ENCODE measurements around the gene SMS.

The SMS gene

GRCh38 chrX:21962361-21962760, 21.9 kb downstream of the SMS start:
- TF ChIP-seq USF1 (IDR thresholded peaks at IDR 0.05), result no peak
- no peak for TF ChIP-seq REST (IDR thresholded peaks at IDR 0.05; ENCODE audit: low read depth)
- TF ChIP-seq RAD21 (IDR thresholded peaks at IDR 0.05; ENCODE audit: low read depth), result no peak
- TF ChIP-seq CEBPB (IDR thresholded peaks at IDR 0.05), result no peak
- no peak for TF ChIP-seq TAF1 (IDR thresholded peaks at IDR 0.05; ENCODE audit: low read depth)
- no peak for TF ChIP-seq MAX (IDR thresholded peaks at IDR 0.05)
- TF ChIP-seq TCF12 (IDR thresholded peaks at IDR 0.05; ENCODE audit: low read depth), result no peak
- TF ChIP-seq TEAD4 (IDR thresholded peaks at IDR 0.05), result no peak
- no peak for TF ChIP-seq YY1 (IDR thresholded peaks at IDR 0.05; ENCODE audit: low read depth)
- TF ChIP-seq EP300 (IDR thresholded peaks at IDR 0.05; ENCODE audit: borderline replicate concordance), result no peak
- TF ChIP-seq ZBTB7A (IDR thresholded peaks at IDR 0.05; ENCODE audit: low read depth), result no peak
- TF ChIP-seq CREB1 (IDR thresholded peaks at IDR 0.05; ENCODE audit: low read depth), result no peak
- TF ChIP-seq NFIC (IDR thresholded peaks at IDR 0.05), result no peak
- TF ChIP-seq FOXM1 (IDR thresholded peaks at IDR 0.05; ENCODE audit: borderline replicate concordance, low read depth), result no peak

- no peak for TF ChIP-seq CREB1 (IDR thresholded peaks at IDR 0.05; ENCODE audit: low read depth)
- TF ChIP-seq FOXM1 (IDR thresholded peaks at IDR 0.05; ENCODE audit: borderline replicate concordance, low read depth), result no peak
- TF ChIP-seq RAD21 (IDR thresholded peaks at IDR 0.05; ENCODE audit: low read depth), result no peak
- no peak for TF ChIP-seq ZBTB7A (IDR thresholded peaks at IDR 0.05; ENCODE audit: low read depth)
- no peak for TF ChIP-seq EGR1 (IDR thresholded peaks at IDR 0.05)
- TF ChIP-seq REST (IDR thresholded peaks at IDR 0.05; ENCODE audit: low read depth), result no peak
- no peak for TF ChIP-seq CEBPB (IDR thresholded peaks at IDR 0.05)
- TF ChIP-seq NFIC (IDR thresholded peaks at IDR 0.05), result no peak
- TF ChIP-seq EP300 (IDR thresholded peaks at IDR 0.05; ENCODE audit: borderline replicate concordance), result no peak
Measured at GRCh38 chrX:21963269-21963668, 22.8 kb downstream of the SMS start.

GRCh38 chrX:21963731-21964405, 23.4 kb downstream of the SMS start:
- TF ChIP-seq ZBTB7A (IDR thresholded peaks at IDR 0.05; ENCODE audit: low read depth), result no peak
- TF ChIP-seq EP300 (IDR thresholded peaks at IDR 0.05; ENCODE audit: borderline replicate concordance), result no peak
- no peak for TF ChIP-seq RAD21 (IDR thresholded peaks at IDR 0.05; ENCODE audit: low read depth)
- no peak for TF ChIP-seq EGR1 (IDR thresholded peaks at IDR 0.05)
- no peak for TF ChIP-seq TEAD4 (IDR thresholded peaks at IDR 0.05)
- TF ChIP-seq FOXM1 (IDR thresholded peaks at IDR 0.05; ENCODE audit: borderline replicate concordance, low read depth), result no peak
- no peak for TF ChIP-seq NFIC (IDR thresholded peaks at IDR 0.05)
- no peak for TF ChIP-seq TAF1 (IDR thresholded peaks at IDR 0.05; ENCODE audit: low read depth)
- TF ChIP-seq CREB1 (IDR thresholded peaks at IDR 0.05; ENCODE audit: low read depth), result no peak
- TF ChIP-seq USF1 (IDR thresholded peaks at IDR 0.05), result no peak
- TF ChIP-seq REST (IDR thresholded peaks at IDR 0.05; ENCODE audit: low read depth), result no peak
- TF ChIP-seq YY1 (IDR thresholded peaks at IDR 0.05; ENCODE audit: low read depth), result no peak
- TF ChIP-seq TCF12 (IDR thresholded peaks at IDR 0.05; ENCODE audit: low read depth), result no peak

- TF ChIP-seq USF1 (IDR thresholded peaks at IDR 0.05) (no peak), MAX (IDR thresholded peaks at IDR 0.05) (no peak), YY1 (IDR thresholded peaks at IDR 0.05; ENCODE audit: low read depth) (no peak), TCF12 (IDR thresholded peaks at IDR 0.05; ENCODE audit: low read depth) (no peak), ZBTB7A (IDR thresholded peaks at IDR 0.05; ENCODE audit: low read depth) (no peak), TAF1 (IDR thresholded peaks at IDR 0.05; ENCODE audit: low read depth) (no peak), RAD21 (IDR thresholded peaks at IDR 0.05; ENCODE audit: low read depth) (no peak), EP300 (IDR thresholded peaks at IDR 0.05; ENCODE audit: borderline replicate concordance) (no peak), EGR1 (IDR thresholded peaks at IDR 0.05) (no peak), NFIC (IDR thresholded peaks at IDR 0.05) (no peak), CEBPB (IDR thresholded peaks at IDR 0.05) (no peak), FOXM1 (IDR thresholded peaks at IDR 0.05; ENCODE audit: borderline replicate concordance, low read depth) (no peak), CREB1 (IDR thresholded peaks at IDR 0.05; ENCODE audit: low read depth) (no peak), REST (IDR thresholded peaks at IDR 0.05; ENCODE audit: low read depth) (no peak), TEAD4 (IDR thresholded peaks at IDR 0.05) (no peak)
Measured at GRCh38 chrX:21966866-21967265, 26.4 kb downstream of the SMS start.

Measured in Ishikawa (cell line).